ENCODE results near the gene MXI1.

Gene MXI1

DNA sequence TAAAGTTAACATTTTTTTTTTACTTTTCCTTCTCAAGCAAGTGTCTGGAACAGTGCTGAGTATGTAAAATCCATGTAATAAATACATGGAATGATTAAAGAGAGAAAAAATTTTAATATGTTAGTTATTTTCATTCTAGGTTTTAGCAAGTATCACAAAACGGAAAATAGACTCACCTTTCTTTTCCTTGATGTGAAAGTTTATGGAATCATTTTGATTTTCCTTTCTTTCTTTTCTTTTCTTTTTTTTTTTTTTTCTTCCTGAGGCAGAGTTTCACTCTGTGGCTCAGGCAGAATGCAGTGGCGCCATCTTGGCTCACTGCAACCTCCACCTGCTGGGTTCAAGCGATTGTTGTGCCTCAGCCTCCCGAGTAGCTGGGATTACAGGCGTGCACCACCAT, 69.2 kb downstream of the MXI1 start:
- no peak for TF ChIP-seq TOX (CRISPR knock-in tag; IDR thresholded peaks at IDR 0.05; ENCODE audit: borderline replicate concordance)
- TF ChIP-seq, protein P1, sequence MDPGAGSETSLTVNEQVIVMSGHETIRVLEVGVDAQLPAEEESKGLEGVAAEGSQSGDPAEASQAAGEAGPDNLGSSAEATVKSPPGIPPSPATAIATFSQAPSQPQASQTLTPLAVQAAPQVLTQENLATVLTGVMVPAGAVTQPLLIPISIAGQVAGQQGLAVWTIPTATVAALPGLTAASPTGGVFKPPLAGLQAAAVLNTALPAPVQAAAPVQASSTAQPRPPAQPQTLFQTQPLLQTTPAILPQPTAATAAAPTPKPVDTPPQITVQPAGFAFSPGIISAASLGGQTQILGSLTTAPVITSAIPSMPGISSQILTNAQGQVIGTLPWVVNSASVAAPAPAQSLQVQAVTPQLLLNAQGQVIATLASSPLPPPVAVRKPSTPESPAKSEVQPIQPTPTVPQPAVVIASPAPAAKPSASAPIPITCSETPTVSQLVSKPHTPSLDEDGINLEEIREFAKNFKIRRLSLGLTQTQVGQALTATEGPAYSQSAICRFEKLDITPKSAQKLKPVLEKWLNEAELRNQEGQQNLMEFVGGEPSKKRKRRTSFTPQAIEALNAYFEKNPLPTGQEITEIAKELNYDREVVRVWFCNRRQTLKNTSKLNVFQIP (CRISPR knock-in tag; IDR thresholded peaks at IDR 0.05; ENCODE audit: borderline replicate concordance, low read depth), result no peak
- TF ChIP-seq, protein P2, sequence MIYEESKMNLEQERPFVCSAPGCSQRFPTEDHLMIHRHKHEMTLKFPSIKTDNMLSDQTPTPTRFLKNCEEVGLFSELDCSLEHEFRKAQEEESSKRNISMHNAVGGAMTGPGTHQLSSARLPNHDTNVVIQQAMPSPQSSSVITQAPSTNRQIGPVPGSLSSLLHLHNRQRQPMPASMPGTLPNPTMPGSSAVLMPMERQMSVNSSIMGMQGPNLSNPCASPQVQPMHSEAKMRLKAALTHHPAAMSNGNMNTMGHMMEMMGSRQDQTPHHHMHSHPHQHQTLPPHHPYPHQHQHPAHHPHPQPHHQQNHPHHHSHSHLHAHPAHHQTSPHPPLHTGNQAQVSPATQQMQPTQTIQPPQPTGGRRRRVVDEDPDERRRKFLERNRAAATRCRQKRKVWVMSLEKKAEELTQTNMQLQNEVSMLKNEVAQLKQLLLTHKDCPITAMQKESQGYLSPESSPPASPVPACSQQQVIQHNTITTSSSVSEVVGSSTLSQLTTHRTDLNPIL (CRISPR knock-in tag; IDR thresholded peaks at IDR 0.05; ENCODE audit: low read depth), result no peak
- no peak for TF ChIP-seq CSDC2 (CRISPR knock-in tag; IDR thresholded peaks at IDR 0.05)
- no peak for TF ChIP-seq ARNTL (CRISPR knock-in tag; IDR thresholded peaks at IDR 0.05; ENCODE audit: borderline replicate concordance, low read depth)
- no peak for TF ChIP-seq TCF4 (CRISPR knock-in tag; IDR thresholded peaks at IDR 0.05; ENCODE audit: borderline replicate concordance)
- TF ChIP-seq, protein P3, sequence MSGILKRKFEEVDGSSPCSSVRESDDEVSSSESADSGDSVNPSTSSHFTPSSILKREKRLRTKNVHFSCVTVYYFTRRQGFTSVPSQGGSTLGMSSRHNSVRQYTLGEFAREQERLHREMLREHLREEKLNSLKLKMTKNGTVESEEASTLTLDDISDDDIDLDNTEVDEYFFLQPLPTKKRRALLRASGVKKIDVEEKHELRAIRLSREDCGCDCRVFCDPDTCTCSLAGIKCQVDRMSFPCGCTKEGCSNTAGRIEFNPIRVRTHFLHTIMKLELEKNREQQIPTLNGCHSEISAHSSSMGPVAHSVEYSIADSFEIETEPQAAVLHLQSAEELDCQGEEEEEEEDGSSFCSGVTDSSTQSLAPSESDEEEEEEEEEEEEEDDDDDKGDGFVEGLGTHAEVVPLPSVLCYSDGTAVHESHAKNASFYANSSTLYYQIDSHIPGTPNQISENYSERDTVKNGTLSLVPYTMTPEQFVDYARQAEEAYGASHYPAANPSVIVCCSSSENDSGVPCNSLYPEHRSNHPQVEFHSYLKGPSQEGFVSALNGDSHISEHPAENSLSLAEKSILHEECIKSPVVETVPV (CRISPR knock-in tag; IDR thresholded peaks at IDR 0.05), result no peak
- no peak for TF ChIP-seq ESRRG (CRISPR knock-in tag; IDR thresholded peaks at IDR 0.05)
- no peak for TF ChIP-seq ZFP30 (CRISPR knock-in tag; IDR thresholded peaks at IDR 0.05)
- no peak for TF ChIP-seq RARB (CRISPR knock-in tag; IDR thresholded peaks at IDR 0.05)
- no peak for TF ChIP-seq PPARA (CRISPR knock-in tag; IDR thresholded peaks at IDR 0.05; ENCODE audit: borderline replicate concordance)
- TF ChIP-seq, protein P4, sequence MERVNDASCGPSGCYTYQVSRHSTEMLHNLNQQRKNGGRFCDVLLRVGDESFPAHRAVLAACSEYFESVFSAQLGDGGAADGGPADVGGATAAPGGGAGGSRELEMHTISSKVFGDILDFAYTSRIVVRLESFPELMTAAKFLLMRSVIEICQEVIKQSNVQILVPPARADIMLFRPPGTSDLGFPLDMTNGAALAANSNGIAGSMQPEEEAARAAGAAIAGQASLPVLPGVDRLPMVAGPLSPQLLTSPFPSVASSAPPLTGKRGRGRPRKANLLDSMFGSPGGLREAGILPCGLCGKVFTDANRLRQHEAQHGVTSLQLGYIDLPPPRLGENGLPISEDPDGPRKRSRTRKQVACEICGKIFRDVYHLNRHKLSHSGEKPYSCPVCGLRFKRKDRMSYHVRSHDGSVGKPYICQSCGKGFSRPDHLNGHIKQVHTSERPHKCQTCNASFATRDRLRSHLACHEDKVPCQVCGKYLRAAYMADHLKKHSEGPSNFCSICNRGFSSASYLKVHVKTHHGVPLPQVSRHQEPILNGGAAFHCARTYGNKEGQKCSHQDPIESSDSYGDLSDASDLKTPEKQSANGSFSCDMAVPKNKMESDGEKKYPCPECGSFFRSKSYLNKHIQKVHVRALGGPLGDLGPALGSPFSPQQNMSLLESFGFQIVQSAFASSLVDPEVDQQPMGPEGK (CRISPR knock-in tag; IDR thresholded peaks at IDR 0.05; ENCODE audit: borderline replicate concordance), result no peak
- TF ChIP-seq GLIS3 (CRISPR knock-in tag; IDR thresholded peaks at IDR 0.05), result no peak
- no peak for TF ChIP-seq ZNF565 (CRISPR knock-in tag; conservative IDR thresholded peaks at IDR 0.05; ENCODE audit: low read depth)
- TF ChIP-seq ZC3H10 (CRISPR knock-in tag; IDR thresholded peaks at IDR 0.05), result no peak
- TF ChIP-seq BACH2 (CRISPR knock-in tag; IDR thresholded peaks at IDR 0.05; ENCODE audit: borderline replicate concordance), result no peak
- TF ChIP-seq, protein P5, sequence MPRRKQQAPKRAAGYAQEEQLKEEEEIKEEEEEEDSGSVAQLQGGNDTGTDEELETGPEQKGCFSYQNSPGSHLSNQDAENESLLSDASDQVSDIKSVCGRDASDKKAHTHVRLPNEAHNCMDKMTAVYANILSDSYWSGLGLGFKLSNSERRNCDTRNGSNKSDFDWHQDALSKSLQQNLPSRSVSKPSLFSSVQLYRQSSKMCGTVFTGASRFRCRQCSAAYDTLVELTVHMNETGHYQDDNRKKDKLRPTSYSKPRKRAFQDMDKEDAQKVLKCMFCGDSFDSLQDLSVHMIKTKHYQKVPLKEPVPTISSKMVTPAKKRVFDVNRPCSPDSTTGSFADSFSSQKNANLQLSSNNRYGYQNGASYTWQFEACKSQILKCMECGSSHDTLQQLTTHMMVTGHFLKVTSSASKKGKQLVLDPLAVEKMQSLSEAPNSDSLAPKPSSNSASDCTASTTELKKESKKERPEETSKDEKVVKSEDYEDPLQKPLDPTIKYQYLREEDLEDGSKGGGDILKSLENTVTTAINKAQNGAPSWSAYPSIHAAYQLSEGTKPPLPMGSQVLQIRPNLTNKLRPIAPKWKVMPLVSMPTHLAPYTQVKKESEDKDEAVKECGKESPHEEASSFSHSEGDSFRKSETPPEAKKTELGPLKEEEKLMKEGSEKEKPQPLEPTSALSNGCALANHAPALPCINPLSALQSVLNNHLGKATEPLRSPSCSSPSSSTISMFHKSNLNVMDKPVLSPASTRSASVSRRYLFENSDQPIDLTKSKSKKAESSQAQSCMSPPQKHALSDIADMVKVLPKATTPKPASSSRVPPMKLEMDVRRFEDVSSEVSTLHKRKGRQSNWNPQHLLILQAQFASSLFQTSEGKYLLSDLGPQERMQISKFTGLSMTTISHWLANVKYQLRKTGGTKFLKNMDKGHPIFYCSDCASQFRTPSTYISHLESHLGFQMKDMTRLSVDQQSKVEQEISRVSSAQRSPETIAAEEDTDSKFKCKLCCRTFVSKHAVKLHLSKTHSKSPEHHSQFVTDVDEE (CRISPR knock-in tag; IDR thresholded peaks at IDR 0.05), result no peak
- TF ChIP-seq SNAI2 (CRISPR knock-in tag; IDR thresholded peaks at IDR 0.05), result no peak
- TF ChIP-seq ISL1 (CRISPR knock-in tag; IDR thresholded peaks at IDR 0.05), result no peak
- TF ChIP-seq ZNF8 (CRISPR knock-in tag; IDR thresholded peaks at IDR 0.05), result no peak
- no peak for ATAC-seq

DNA sequence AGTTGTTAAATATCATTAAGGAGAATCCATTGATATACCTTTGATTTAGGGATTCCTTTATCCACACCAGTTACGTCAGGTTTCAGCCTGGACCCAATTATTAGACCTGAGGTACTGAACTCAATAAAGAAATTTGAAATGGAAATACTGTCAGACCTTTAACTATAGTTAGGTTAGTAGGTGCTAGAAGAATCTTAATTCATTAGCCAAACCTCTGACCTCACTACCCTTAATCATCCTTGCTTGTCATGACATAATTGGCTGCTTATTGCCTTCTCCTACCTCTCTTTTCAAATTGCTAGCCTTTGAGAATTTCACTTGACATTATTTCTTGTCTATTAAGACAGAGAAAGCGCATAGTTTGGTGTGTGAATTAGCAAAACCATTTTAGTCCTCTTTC, 70.2 kb downstream of the MXI1 start:
- ATAC-seq, result no peak
- no peak for TF ChIP-seq ZFP3 (CRISPR knock-in tag; IDR thresholded peaks at IDR 0.05)
- TF ChIP-seq, protein P4 (CRISPR knock-in tag; IDR thresholded peaks at IDR 0.05; ENCODE audit: borderline replicate concordance), result no peak
- no peak for TF ChIP-seq ZFP30 (CRISPR knock-in tag; IDR thresholded peaks at IDR 0.05)
- TF ChIP-seq GLIS3 (CRISPR knock-in tag; IDR thresholded peaks at IDR 0.05), result no peak
- TF ChIP-seq BACH2 (CRISPR knock-in tag; IDR thresholded peaks at IDR 0.05; ENCODE audit: borderline replicate concordance), result no peak
- TF ChIP-seq TOX (CRISPR knock-in tag; IDR thresholded peaks at IDR 0.05; ENCODE audit: borderline replicate concordance), result no peak
- TF ChIP-seq, protein P1 (CRISPR knock-in tag; IDR thresholded peaks at IDR 0.05; ENCODE audit: borderline replicate concordance, low read depth), result no peak
- TF ChIP-seq ZNF70 (CRISPR knock-in tag; IDR thresholded peaks at IDR 0.05), result no peak
- no peak for TF ChIP-seq ZC3H10 (CRISPR knock-in tag; IDR thresholded peaks at IDR 0.05)
- TF ChIP-seq, protein P5 (CRISPR knock-in tag; IDR thresholded peaks at IDR 0.05), result no peak
- TF ChIP-seq TCF4 (CRISPR knock-in tag; IDR thresholded peaks at IDR 0.05; ENCODE audit: borderline replicate concordance), result no peak
- TF ChIP-seq OSR1 (CRISPR knock-in tag; IDR thresholded peaks at IDR 0.05), result no peak
- TF ChIP-seq RARB (CRISPR knock-in tag; IDR thresholded peaks at IDR 0.05), result no peak
